ENCODE data around the gene ABHD14A. TPM values are rescaled to one million over a fixed set of nuclear protein-coding genes. Genes with fewer than 3 reads are reported as not detected.

Gene ABHD14A
- total and polyA plus RNA-seq, 2 of the 4 experiments (the other 2 are of a cell fraction) = 3.4 to 10.0 TPM

- Histone ChIP-seq H2AFZ (replicated peaks; ENCODE audit: low read length, poor library complexity) (no peak overlapping the region), H3K18ac (ENCODE audit: low read depth, low read length) (no peak overlapping the region), H3K79me1 (ENCODE audit: low read depth in 1 of 2, low read length in 2 of 2) (no peaks in the 10 kb centered on the region), H3K27me3 (ENCODE audit: control insufficient read depth, insufficient read depth, low read length) (no peaks in the 10 kb centered on the region), H3K56ac (ENCODE audit: extremely low read depth, insufficient read depth, low read length) (no peak overlapping the region), H3K14ac (replicated peaks; ENCODE audit: low read depth, low read length) (no peak overlapping the region), H3K9me3 (ENCODE audit: control insufficient read depth, insufficient read depth, low read length) (no peaks in the 10 kb centered on the region), H2BK15ac (ENCODE audit: low read depth, low read length) (no peak overlapping the region), H3K4me1 (ENCODE audit: control insufficient read depth, insufficient read depth, low read length) (no peaks in the 10 kb centered on the region), H3K9me1 (ENCODE audit: insufficient read depth, low read length) (no peaks in the 10 kb centered on the region), H2AK9ac (replicated peaks; ENCODE audit: low read depth, low read length, poor library complexity) (no peak overlapping the region), H3K27ac (ENCODE audit: insufficient read depth, low read length) (no peak overlapping the region), H3K4ac (ENCODE audit: low read depth, low read length) (no peak overlapping the region), H3K9ac (ENCODE audit: low read depth, low read length) (no peak overlapping the region), H4K8ac (ENCODE audit: low read depth in 2 of 2, low read length in 2 of 2) (no peak overlapping the region), H4K91ac (ENCODE audit: insufficient read depth, low read depth, low read length) (no peak overlapping the region), H2AK5ac (ENCODE audit: low read depth, low read length) (no peak overlapping the region), H3K4me3 (ENCODE audit: insufficient read depth, low read depth, low read length) (no peak overlapping the region), H4K5ac (ENCODE audit: low read depth, low read length) (no peak overlapping the region), H3K4me2 (ENCODE audit: low read depth, low read length) (no peak overlapping the region), H2BK120ac (ENCODE audit: low read depth, low read length) (no peak overlapping the region), H3K36me3 (ENCODE audit: control insufficient read depth, insufficient read depth, low read length) (peaks cover 24% of the 10 kb centered on the region), H2BK5ac (ENCODE audit: low read depth, low read length, poor library complexity, severe bottlenecking) (no peak overlapping the region), H3K23ac (ENCODE audit: low read depth, low read length) (no peak overlapping the region), H4K20me1 (ENCODE audit: insufficient read depth, low read length) (no peaks in the 10 kb centered on the region), H2BK20ac (ENCODE audit: low read depth, low read length) (no peak overlapping the region)
- POLR2A ChIA-PET (ENCODE audit: unreplicated experiment) = no interaction called here
- intact Hi-C loops (cut with micrococcal nuclease) (loop anchor here (10.0 kb wide), 1 partner anchor 595 kb away; no protein-coding TSS in a partner anchor), in situ Hi-C loops (cut with MboI; ENCODE audit: low sequenced_read_pairs) (loop anchor here (25.0 kb wide), 1 partner anchor 542 kb away; the partner anchor contains the start of genes MANF and RBM15B), dilution Hi-C loops (cut with HindIII; ENCODE audit: low sequenced_read_pairs, unreplicated experiment) (no loop called here)
- peak; percentile 56 for ATAC-seq (ENCODE audit: low read depth)
- no peak for DNase-seq
- TF ChIP-seq NFE2L2 (IDR thresholded peaks at IDR 0.05; ENCODE audit: low read depth, low read length) (no peak), CEBPB (IDR thresholded peaks at IDR 0.05; ENCODE audit: low read depth, low read length) (no peak), FOS (IDR thresholded peaks at IDR 0.05; ENCODE audit: low read depth, low read length) (no peak), CHD1 (IDR thresholded peaks at IDR 0.05; ENCODE audit: low read depth, low read length) (no peak)
- CTCF ChIA-PET = no interaction called here
- BruUV-seq (replicated peaks) = no TSS peak
- WGBS, 2 experiments (ENCODE audit: extremely low coverage in 2 of 2, insufficient read length in 1 of 2) = 100% methylated on average over 1 of the region's 5 CpGs; no CpG with 5 or more reads in 1 of the 2 experiments
Measured at GRCh38 chr3:51929420-51930003, 45.4 kb upstream of the ABHD14A start.
